BLaER1 treated with 17β-estradiol and CSF1 and Interleukin-3, amounts not matched to agents 10 nM and 100 nM (cell line): Measurements from ENCODE around the gene ZFTA.
"Not testable (repeated sequence)": the region's sequence is repeated elsewhere in the genome, so short reads cannot be mapped to it uniquely, and the experiment has no call there.

Experiments used
- H3K27ac ChIP-seq, 11 experiments: shearing (Covaris generic); formaldehyde crosslinking; 2 replicates each; pipeline ENCODE4 v1.8.1; 2022
- H3K27me3 ChIP-seq, 11 experiments: shearing (Covaris generic); formaldehyde crosslinking; 2 replicates each; pipeline ENCODE4 v1.8.1; 2022
- H3K36me3 ChIP-seq, 11 experiments: shearing (Covaris generic); formaldehyde crosslinking; 2 replicates each; pipeline ENCODE4 v1.8.1; 2022
- H3K4me1 ChIP-seq, 10 experiments: shearing (Covaris generic); formaldehyde crosslinking; 2 replicates each; pipeline ENCODE4 v1.8.1; 2022
- H3K4me2 ChIP-seq, 11 experiments: shearing (Covaris generic); formaldehyde crosslinking; 2 replicates each; pipeline ENCODE4 v1.8.1; 2022
- H3K4me3 ChIP-seq, 10 experiments: shearing (Covaris generic); formaldehyde crosslinking; 2 replicates each; pipeline ENCODE4 v1.8.1; 2022
- H3K9ac ChIP-seq, 11 experiments: shearing (Covaris generic); formaldehyde crosslinking; 2 replicates each; pipeline ENCODE4 v1.8.1; 2022
- H3K9me3 ChIP-seq, 11 experiments: shearing (Covaris generic); formaldehyde crosslinking; replicated peaks in 1 of 11; 2 replicates each; pipeline ENCODE4 v1.8.1; 2022
- H4K20me1 ChIP-seq, 11 experiments: shearing (Covaris generic); formaldehyde crosslinking; 2 replicates each; pipeline ENCODE4 v1.8.1; 2022
- Cebpa-rat ChIP-seq, 11 experiments: shearing (Covaris generic); IDR thresholded peaks; 2 replicates each; pipeline ENCODE4 v1.8.1; 2022

Gene ZFTA

GRCh38 chr11:63811522-63811921, 42.9 kb upstream of the ZFTA start:
- H3K4me3 ChIP-seq, result no peak overlapping the region
- no peak for TF ChIP-seq Cebpa-rat (IDR thresholded peaks at IDR 0.05)
- peaks cover 0 to 21% (median 16%) of the 10 kb centered on the region in 11 experiments; a peak in 21 of 22 replicates for H3K36me3 ChIP-seq
- H3K27ac ChIP-seq, result no peak overlapping the region
- peaks cover 23 to 30% (median 27%) of the 10 kb centered on the region in 11 experiments; a peak in 21 of 22 replicates for H4K20me1 ChIP-seq
- H3K4me2 ChIP-seq, result peak overlapping the region in 7 of 11 experiments; percentile 81 to 97 (median 96); a peak in 14 of 22 replicates
- H3K9ac ChIP-seq, result peak overlapping the region in 1 of 11 experiments; percentile 18; a peak in 1 of 22 replicates
- H3K9me3 ChIP-seq, result no peaks in the 10 kb centered on the region
- H3K27me3 ChIP-seq, result no peaks in the 10 kb centered on the region
- H3K4me1 ChIP-seq, result peaks cover 29 to 45% (median 37%) of the 10 kb centered on the region in 10 experiments

GRCh38 chr11:63810383-63810782, 41.8 kb upstream of the ZFTA start:
- peaks cover 18 to 34% (median 26%) of the 10 kb centered on the region in 10 experiments for H3K4me1 ChIP-seq
- H3K9me3 ChIP-seq, H3K27me3 ChIP-seq, H3K9ac ChIP-seq, H3K4me2 ChIP-seq, H3K4me3 ChIP-seq, H3K27ac ChIP-seq: not testable (repeated sequence)
- peaks cover 0 to 10% (median 5%) of the 10 kb centered on the region in 11 experiments; a peak in 13 of 22 replicates for H3K36me3 ChIP-seq
- H4K20me1 ChIP-seq, result peaks cover 11 to 19% (median 16%) of the 10 kb centered on the region in 11 experiments; a peak in 21 of 22 replicates

DNA sequence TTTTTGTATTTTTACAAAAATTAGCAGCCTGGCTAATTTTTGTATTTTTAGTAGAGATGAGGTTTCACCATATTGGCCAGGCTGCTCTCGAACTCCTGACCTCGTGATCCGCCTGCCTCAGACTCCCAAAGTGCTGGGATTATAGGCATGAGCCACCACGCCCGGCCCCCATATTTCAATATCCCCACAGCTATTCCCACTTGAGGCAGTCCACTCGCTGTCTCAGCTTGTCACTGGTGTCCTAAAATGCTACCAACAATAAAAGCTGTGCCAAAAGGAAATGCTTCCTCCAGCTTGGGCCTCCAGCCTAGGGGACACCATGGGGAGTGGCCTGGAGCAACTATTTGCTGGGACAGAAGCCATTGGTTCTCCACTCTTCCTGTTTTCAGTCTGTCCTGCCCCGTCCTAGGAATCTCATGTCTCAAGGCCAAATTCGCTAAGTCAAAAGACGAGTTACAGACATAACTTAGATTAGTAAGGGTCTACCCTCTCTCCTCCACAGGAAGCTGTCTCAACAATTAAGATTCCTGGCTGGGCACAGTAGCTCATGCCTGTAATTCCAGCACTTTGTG, 37.4 kb upstream of the ZFTA start:
- Histone ChIP-seq H4K20me1 (no peaks in the 10 kb centered on the region), H3K9ac (no peak overlapping the region)
- TF ChIP-seq Cebpa-rat (IDR thresholded peaks at IDR 0.05), result no peak

DNA sequence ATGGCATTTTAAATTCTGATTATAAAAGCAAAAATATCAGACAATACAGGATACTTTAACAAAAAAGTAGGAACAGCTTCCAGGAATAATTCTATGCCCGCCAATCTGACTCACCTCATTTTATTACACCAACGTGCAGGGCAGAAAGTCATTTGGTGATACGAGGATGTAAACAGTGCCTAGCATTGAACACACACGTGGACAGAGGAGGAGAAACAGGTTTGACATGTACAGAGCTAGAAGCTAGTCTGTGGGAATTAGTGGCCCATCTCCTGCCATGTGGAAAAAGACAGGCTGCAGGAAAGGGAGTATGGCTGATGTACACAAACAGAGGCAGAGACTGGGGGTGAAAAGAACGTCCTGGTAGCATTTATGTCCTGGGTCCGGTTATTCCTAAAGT, 35.7 kb upstream of the ZFTA start:
- Histone ChIP-seq H3K4me2 (no peak overlapping the region), H3K27ac (no peak overlapping the region), H3K4me1 (peaks cover 0 to 8% (median 0%) of the 10 kb centered on the region in 10 experiments; a peak in 7 of 20 replicates), H3K36me3 (no peaks in the 10 kb centered on the region), H3K9me3 (no peaks in the 10 kb centered on the region), H3K4me3 (no peak overlapping the region), H3K27me3 (no peaks in the 10 kb centered on the region), H3K9ac (no peak overlapping the region), H4K20me1 (no peaks in the 10 kb centered on the region)
- no peak for TF ChIP-seq Cebpa-rat (IDR thresholded peaks at IDR 0.05)

More for the DNA sequence above, 37.4 kb upstream of the ZFTA start:
- no peaks in the 10 kb centered on the region for H3K9me3 ChIP-seq
- no peaks in the 10 kb centered on the region for H3K27me3 ChIP-seq
- H3K4me3 ChIP-seq, result no peak overlapping the region
- no peaks in the 10 kb centered on the region for H3K36me3 ChIP-seq
- no peak overlapping the region for H3K27ac ChIP-seq
- no peak overlapping the region for H3K4me2 ChIP-seq
- H3K4me1 ChIP-seq, result peaks cover 0 to 12% (median 0%) of the 10 kb centered on the region in 10 experiments; a peak in 6 of 20 replicates

- Histone ChIP-seq H3K9ac (no peak overlapping the region), H3K27ac (no peak overlapping the region), H3K4me1 (peaks cover 0 to 8% (median 0%) of the 10 kb centered on the region in 10 experiments; a peak in 7 of 20 replicates), H3K27me3 (no peaks in the 10 kb centered on the region), H4K20me1 (no peaks in the 10 kb centered on the region), H3K4me2 (peak overlapping the region in 2 of 11 experiments; percentile 7 to 38; a peak in 1 of 22 replicates), H3K4me3 (no peak overlapping the region), H3K9me3 (no peaks in the 10 kb centered on the region), H3K36me3 (no peaks in the 10 kb centered on the region)
- TF ChIP-seq Cebpa-rat (IDR thresholded peaks at IDR 0.05), result no peak; a peak in 1 of 22 replicates
Observed at GRCh38 chr11:63802637-63803414, 34.3 kb upstream of the ZFTA start.

DNA sequence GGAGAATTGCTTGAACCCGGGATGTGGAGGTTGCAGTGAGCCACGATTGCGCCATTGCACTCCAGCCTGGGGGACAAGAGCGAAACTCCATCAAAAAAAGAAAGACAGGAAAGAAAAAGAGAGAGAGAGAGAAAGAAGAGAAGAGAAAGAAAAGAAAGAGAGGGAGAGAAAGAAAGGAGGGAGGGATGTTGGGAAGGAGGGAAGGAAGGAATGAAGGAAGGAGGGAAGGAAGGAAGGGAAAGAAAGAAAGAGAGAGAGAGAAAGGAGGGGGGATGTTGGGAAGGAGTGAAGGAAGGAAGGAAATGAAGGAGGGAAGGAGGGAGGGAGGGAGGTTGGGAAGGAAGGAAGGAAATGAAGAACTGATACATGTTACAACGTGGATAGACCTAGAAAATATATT, 32.3 kb upstream of the ZFTA start:
- H3K9ac ChIP-seq, result no peak overlapping the region
- H3K36me3 ChIP-seq, result no peaks in the 10 kb centered on the region
- H3K9me3 ChIP-seq, result peaks cover 8 to 16% (median 12%) of the 10 kb centered on the region in 11 experiments; a peak in 18 of 22 replicates
- TF ChIP-seq Cebpa-rat (IDR thresholded peaks at IDR 0.05), result no peak
- no peak overlapping the region for H3K4me2 ChIP-seq
- no peaks in the 10 kb centered on the region for H4K20me1 ChIP-seq
- no peak overlapping the region for H3K4me3 ChIP-seq
- H3K27ac ChIP-seq, result no peak overlapping the region
- no peaks in the 10 kb centered on the region for H3K27me3 ChIP-seq
- peaks cover 0 to 8% (median 0%) of the 10 kb centered on the region in 10 experiments; a peak in 7 of 20 replicates for H3K4me1 ChIP-seq

GRCh38 chr11:63795066-63795465, 26.5 kb upstream of the ZFTA start:
- H3K9me3 ChIP-seq, result peaks cover 44 to 69% (median 60%) of the 10 kb centered on the region in 11 experiments
- no peaks in the 10 kb centered on the region for H4K20me1 ChIP-seq
- peak overlapping the region in 3 of 11 experiments; percentile 10 to 16 (median 11); a peak in 2 of 22 replicates for H3K4me2 ChIP-seq
- H3K36me3 ChIP-seq, result peaks cover 0 to 6% (median 0%) of the 10 kb centered on the region in 11 experiments; a peak in 2 of 22 replicates
- H3K27me3 ChIP-seq, result no peaks in the 10 kb centered on the region
- peaks cover 0 to 15% (median 10%) of the 10 kb centered on the region in 10 experiments; a peak in 12 of 20 replicates for H3K4me1 ChIP-seq
- H3K27ac ChIP-seq, result no peak overlapping the region
- H3K9ac ChIP-seq, result no peak overlapping the region
- no peak overlapping the region for H3K4me3 ChIP-seq
- no peak for TF ChIP-seq Cebpa-rat (IDR thresholded peaks at IDR 0.05)

- no peak overlapping the region for H3K9ac ChIP-seq
- no peak for TF ChIP-seq Cebpa-rat (IDR thresholded peaks at IDR 0.05)
- no peak overlapping the region for H3K27ac ChIP-seq
- peaks cover 46 to 76% (median 62%) of the 10 kb centered on the region in 11 experiments for H3K9me3 ChIP-seq
- H3K4me3 ChIP-seq, result no peak overlapping the region
- H3K4me2 ChIP-seq, result 0 out of 22 replicates have a peak overlapping the region, but pooled peaks of 1 of the 11 experiments have one; percentile 1
- peaks cover 0 to 6% (median 0%) of the 10 kb centered on the region in 11 experiments; a peak in 2 of 22 replicates for H3K36me3 ChIP-seq
- H3K27me3 ChIP-seq, result no peaks in the 10 kb centered on the region
- H3K4me1 ChIP-seq, result peaks cover 0 to 16% (median 11%) of the 10 kb centered on the region in 10 experiments; a peak in 12 of 20 replicates
- no peaks in the 10 kb centered on the region for H4K20me1 ChIP-seq
Observed at GRCh38 chr11:63793161-63793560, 24.6 kb upstream of the ZFTA start.
